Subcutaneous adipose tissue (tissue), 4 donors: Measurements from ENCODE around the gene FAM222A. TPM values are rescaled to one million over a fixed set of nuclear protein-coding genes. Genes with fewer than 3 reads are reported as not detected.

Experiments used
- total RNA-seq, 4 donors: library from RNA; depleted of rRNA; stranded (reverse); fragments of >200 nt; gene quantifications; one replicate each; pipeline ENCODE4 v1.1.0, GENCODE V29; 2016
- TF ChIP-seq, protein P1 (sequence below): fragments of 450-650 bp; IDR thresholded peaks from one replicate; pipeline ENCODE4 v1.5.1; 2016; ENCODE audit warnings: low read depth, mild to moderate bottlenecking, control low read depth, antibody characterized with exemption, moderate library complexity

Gene FAM222A
- total RNA-seq, 4 donors from 2014 or later: 0.49 to 0.75 TPM; not detected in 2

GRCh38 chr12:109770861-109771670 lies 57.4 kb downstream of the FAM222A start:
- TF ChIP-seq, protein P1, sequence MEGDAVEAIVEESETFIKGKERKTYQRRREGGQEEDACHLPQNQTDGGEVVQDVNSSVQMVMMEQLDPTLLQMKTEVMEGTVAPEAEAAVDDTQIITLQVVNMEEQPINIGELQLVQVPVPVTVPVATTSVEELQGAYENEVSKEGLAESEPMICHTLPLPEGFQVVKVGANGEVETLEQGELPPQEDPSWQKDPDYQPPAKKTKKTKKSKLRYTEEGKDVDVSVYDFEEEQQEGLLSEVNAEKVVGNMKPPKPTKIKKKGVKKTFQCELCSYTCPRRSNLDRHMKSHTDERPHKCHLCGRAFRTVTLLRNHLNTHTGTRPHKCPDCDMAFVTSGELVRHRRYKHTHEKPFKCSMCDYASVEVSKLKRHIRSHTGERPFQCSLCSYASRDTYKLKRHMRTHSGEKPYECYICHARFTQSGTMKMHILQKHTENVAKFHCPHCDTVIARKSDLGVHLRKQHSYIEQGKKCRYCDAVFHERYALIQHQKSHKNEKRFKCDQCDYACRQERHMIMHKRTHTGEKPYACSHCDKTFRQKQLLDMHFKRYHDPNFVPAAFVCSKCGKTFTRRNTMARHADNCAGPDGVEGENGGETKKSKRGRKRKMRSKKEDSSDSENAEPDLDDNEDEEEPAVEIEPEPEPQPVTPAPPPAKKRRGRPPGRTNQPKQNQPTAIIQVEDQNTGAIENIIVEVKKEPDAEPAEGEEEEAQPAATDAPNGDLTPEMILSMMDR: no peak

DNA sequence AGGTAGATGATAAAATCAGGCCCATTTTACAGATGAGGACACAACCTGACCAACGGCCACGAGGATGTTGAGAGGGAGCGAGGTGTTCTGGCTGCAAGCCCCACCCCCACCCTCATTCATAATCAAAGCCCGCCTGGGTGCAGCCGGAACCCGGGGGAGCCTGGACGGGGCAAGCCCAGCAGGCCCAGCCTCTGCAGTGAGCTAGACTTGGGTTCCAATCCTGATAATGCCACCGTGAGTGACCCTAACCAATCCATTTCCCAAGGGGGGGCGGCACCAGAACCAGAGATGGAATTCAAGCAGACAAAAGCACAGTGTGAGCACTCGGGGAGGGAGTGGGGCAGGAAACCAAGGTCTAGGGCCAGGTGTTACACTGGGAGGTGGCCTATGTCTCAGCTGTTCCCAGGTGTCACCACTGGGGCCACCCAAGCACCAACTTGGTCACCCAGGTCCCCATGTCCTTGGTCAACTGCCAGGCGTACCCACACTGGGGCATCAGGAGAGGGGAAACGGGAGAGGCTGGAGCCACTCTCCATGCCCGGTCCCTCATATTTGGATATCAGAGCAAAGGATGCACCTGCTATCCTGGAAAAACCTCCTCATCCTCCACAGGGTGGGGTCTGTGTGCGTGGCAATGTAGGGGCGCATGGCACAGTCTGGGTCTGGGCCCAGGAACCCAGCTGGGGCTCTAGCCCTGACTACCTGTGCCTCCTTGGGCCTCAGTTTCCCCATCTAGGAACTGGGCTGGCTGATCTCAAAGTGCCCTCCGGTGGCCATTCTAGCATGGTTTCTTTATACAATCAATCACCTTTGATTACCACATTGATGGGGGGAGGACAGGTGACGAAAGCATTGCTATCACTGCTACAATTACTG lies 58.4 kb downstream of the FAM222A start:
- TF ChIP-seq, protein P1: no peak

GRCh38 chr12:109772622-109773321 lies 59.1 kb downstream of the FAM222A start:
- TF ChIP-seq, protein P1: no peak

DNA sequence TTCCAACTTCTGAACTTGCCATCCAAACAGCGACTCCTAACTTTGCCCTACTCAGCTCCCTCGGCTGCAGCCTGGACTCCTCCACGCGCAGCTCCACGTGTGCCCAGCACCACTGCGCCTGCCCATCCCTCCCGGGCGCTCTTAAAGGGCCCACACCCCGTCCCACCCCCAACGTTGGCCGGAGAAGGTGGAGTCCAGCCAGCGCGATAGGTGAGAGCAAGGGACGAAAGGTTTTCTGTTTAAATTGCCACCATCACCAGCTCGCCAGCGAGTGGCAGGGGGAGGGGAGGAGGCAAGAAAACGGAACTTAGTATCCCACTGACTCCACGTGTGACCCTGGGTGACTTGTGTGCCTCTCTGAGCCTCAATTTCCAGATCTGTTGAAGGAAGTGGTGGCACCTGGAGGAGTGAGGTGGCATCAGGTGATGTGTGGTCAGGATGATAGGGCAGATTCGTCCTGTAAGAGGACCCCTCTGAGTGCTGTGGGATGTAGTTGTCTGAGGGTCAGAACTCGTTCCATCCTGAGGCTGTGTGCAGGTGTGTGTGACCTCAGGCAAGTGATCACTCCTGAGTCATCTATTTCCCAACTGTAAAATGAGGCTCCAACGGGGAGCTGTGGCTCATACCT lies 59.9 kb downstream of the FAM222A start:
- TF ChIP-seq, protein P1: no peak

- TF ChIP-seq, protein P1: no peak
Observed at GRCh38 chr12:109775172-109775881, 61.7 kb downstream of the FAM222A start.

GRCh38 chr12:109776624-109777023 lies 63.0 kb downstream of the FAM222A start:
- TF ChIP-seq, protein P1: no peak
